Measurements from ENCODE around the gene FCHO2. TPM values are rescaled to one million over a fixed set of nuclear protein-coding genes. Genes with fewer than 3 reads are reported as not detected.

The FCHO2 gene
- total RNA-seq, 1 experiment from 2014 or later = 14.9 TPM

GRCh38 chr5:72908664-72909063 lies 47.2 kb upstream of the FCHO2 start:
- TF ChIP-seq SMAD4 (CRISPR knock-in tag; IDR thresholded peaks at IDR 0.05) (no peak), ELF4 (CRISPR knock-in tag; IDR thresholded peaks at IDR 0.05; ENCODE audit: low read depth) (no peak)
- peaks cover 46% of the 10 kb centered on the region for H3K36me3 Mint-ChIP-seq
- no peaks in the 10 kb centered on the region for H3K27me3 Mint-ChIP-seq (ENCODE audit: low read depth)
- no peak overlapping the region for H3K27ac Mint-ChIP-seq
- no peak for ATAC-seq
- CTCF ChIA-PET = no interaction called here
- no peak overlapping the region for H3K4me3 Mint-ChIP-seq
- POLR2A ChIA-PET = no interaction called here
- no peak for DNase-seq (ENCODE audit: low spot score)
- no peaks in the 10 kb centered on the region for H3K9me3 Mint-ChIP-seq
- no peaks in the 10 kb centered on the region for H3K4me1 Mint-ChIP-seq

- H3K4me3 Mint-ChIP-seq = no peak overlapping the region
- H3K9me3 Mint-ChIP-seq = no peaks in the 10 kb centered on the region
- H3K4me1 Mint-ChIP-seq = peaks cover 7% of the 10 kb centered on the region
- no peaks in the 10 kb centered on the region for H3K27me3 Mint-ChIP-seq (ENCODE audit: low read depth)
- H3K36me3 Mint-ChIP-seq = no peaks in the 10 kb centered on the region
- CTCF ChIA-PET = interaction anchor here (1.5 kb wide), 1 partner anchor 299 kb away, joined by 3 read pairs; no protein-coding TSS in a partner anchor
- peak overlapping the region; percentile 0; the same call in 1 of the 2 replicates for H3K27ac Mint-ChIP-seq
- POLR2A ChIA-PET = no interaction called here
- ATAC-seq (no peak; the same call in 1 of the 2 replicates), DNase-seq (ENCODE audit: low spot score) (no peak)
- TF ChIP-seq ZNF671 (CRISPR knock-in tag; IDR thresholded peaks at IDR 0.05) (peak; percentile 79), EMX1 (CRISPR knock-in tag; IDR thresholded peaks at IDR 0.05) (peak; percentile 31; the same call in 1 of the 2 replicates), ZNF425 (CRISPR knock-in tag; conservative IDR thresholded peaks at IDR 0.05) (peak; percentile 61; the same call in 1 of the 2 replicates), AR (CRISPR knock-in tag; IDR thresholded peaks at IDR 0.05) (0 out of 2 replicates have a peak, but pooled peaks have one; percentile 27), ZNF532 (CRISPR knock-in tag; IDR thresholded peaks at IDR 0.05; ENCODE audit: borderline replicate concordance) (no peak), GRHL2 (CRISPR knock-in tag; IDR thresholded peaks at IDR 0.05; ENCODE audit: insufficient replicate concordance, severe bottlenecking) (no peak), FOXK1 (CRISPR knock-in tag; IDR thresholded peaks at IDR 0.05) (no peak)
Observed at GRCh38 chr5:72917371-72917776, 38.5 kb upstream of the FCHO2 start.

GRCh38 chr5:72920690-72921502 lies 34.9 kb upstream of the FCHO2 start:
- Mint-ChIP-seq H3K27ac (no peak overlapping the region), H3K27me3 (ENCODE audit: low read depth) (no peaks in the 10 kb centered on the region), H3K4me3 (no peak overlapping the region), H3K9me3 (peaks cover 7% of the 10 kb centered on the region), H3K4me1 (peaks cover 7% of the 10 kb centered on the region), H3K36me3 (peaks cover 9% of the 10 kb centered on the region)
- ChIA-PET POLR2A (no interaction called here), CTCF (interaction anchor here (0.8 to 1.9 kb wide), 4 partner anchors 250 to 297 kb away, joined by 4 to 12 read pairs (median 6); no protein-coding TSS in a partner anchor)
- DNase-seq (ENCODE audit: low spot score) = no peak
- ATAC-seq = peak; percentile 62
- TF ChIP-seq NFYB (CRISPR knock-in tag; conservative IDR thresholded peaks at IDR 0.05; ENCODE audit: low read depth) (no peak), FOXP1 (CRISPR knock-in tag; IDR thresholded peaks at IDR 0.05; ENCODE audit: borderline replicate concordance) (no peak), TP53 (CRISPR knock-in tag; IDR thresholded peaks at IDR 0.05) (no peak), ZSCAN18 (CRISPR knock-in tag; IDR thresholded peaks at IDR 0.05) (no peak), NR1H2 (CRISPR knock-in tag; IDR thresholded peaks at IDR 0.05) (no peak), ZNF532 (CRISPR knock-in tag; IDR thresholded peaks at IDR 0.05; ENCODE audit: borderline replicate concordance) (no peak), ZBTB21 (CRISPR knock-in tag; IDR thresholded peaks at IDR 0.05; ENCODE audit: borderline replicate concordance) (no peak)
